GM12875 (cell line): ENCODE results near the gene ERMAP.

ENCODE experiments used
- H3K4me3 ChIP-seq: one replicate; pipeline ENCODE4 v1.5.1; 2011; ENCODE audit warnings: low read depth, low read length, control low read depth
- CTCF ChIP-seq: IDR thresholded peaks from 2 replicates; pipeline ENCODE4 v1.5.1; 2011; ENCODE audit warnings: low read depth, mild to moderate bottlenecking, control low read depth, inconsistent platforms, low read length, moderate library complexity, borderline replicate concordance; ENCODE audit not compliant: insufficient read depth

ERMAP gene

GRCh38 chr1:42776502-42776901 is 40.4 kb upstream of the ERMAP start:
- no peak for TF ChIP-seq CTCF
- H3K4me3 ChIP-seq, result no peak overlapping the region

GRCh38 chr1:42777852-42778251 is 39.1 kb upstream of the ERMAP start:
- TF ChIP-seq CTCF, result peak; percentile 63; the same call in 1 of the 2 replicates

GRCh38 chr1:42779725-42780124 is 37.2 kb upstream of the ERMAP start:
- H3K4me3 ChIP-seq, result no peak overlapping the region
- TF ChIP-seq CTCF, result no peak

More at GRCh38 chr1:42777852-42778251, 39.1 kb upstream of the ERMAP start:
- H3K4me3 ChIP-seq, result no peak overlapping the region

GRCh38 chr1:42780176-42780575 is 36.7 kb upstream of the ERMAP start:
- no peak for TF ChIP-seq CTCF
- no peak overlapping the region for H3K4me3 ChIP-seq

GRCh38 chr1:42783092-42783491 is 33.8 kb upstream of the ERMAP start:
- no peak overlapping the region for H3K4me3 ChIP-seq
- no peak for TF ChIP-seq CTCF

- no peak for TF ChIP-seq CTCF
- no peak overlapping the region for H3K4me3 ChIP-seq
Measured at GRCh38 chr1:42784547-42784945, 32.4 kb upstream of the ERMAP start.

GRCh38 chr1:42784946-42785693 is 31.8 kb upstream of the ERMAP start, which contains the start of gene TMEM269:
TSS of gene TMEM269 (plus strand) at chr1:42784991. CDS start at chr1:42789894, 4,903 bp downstream.
- H3K4me3 ChIP-seq, result no peak within 1 kb of the TSS
- TF ChIP-seq CTCF, result no peak
